Measurements from ENCODE around the gene FBXO38.

Gene FBXO38, protein sequence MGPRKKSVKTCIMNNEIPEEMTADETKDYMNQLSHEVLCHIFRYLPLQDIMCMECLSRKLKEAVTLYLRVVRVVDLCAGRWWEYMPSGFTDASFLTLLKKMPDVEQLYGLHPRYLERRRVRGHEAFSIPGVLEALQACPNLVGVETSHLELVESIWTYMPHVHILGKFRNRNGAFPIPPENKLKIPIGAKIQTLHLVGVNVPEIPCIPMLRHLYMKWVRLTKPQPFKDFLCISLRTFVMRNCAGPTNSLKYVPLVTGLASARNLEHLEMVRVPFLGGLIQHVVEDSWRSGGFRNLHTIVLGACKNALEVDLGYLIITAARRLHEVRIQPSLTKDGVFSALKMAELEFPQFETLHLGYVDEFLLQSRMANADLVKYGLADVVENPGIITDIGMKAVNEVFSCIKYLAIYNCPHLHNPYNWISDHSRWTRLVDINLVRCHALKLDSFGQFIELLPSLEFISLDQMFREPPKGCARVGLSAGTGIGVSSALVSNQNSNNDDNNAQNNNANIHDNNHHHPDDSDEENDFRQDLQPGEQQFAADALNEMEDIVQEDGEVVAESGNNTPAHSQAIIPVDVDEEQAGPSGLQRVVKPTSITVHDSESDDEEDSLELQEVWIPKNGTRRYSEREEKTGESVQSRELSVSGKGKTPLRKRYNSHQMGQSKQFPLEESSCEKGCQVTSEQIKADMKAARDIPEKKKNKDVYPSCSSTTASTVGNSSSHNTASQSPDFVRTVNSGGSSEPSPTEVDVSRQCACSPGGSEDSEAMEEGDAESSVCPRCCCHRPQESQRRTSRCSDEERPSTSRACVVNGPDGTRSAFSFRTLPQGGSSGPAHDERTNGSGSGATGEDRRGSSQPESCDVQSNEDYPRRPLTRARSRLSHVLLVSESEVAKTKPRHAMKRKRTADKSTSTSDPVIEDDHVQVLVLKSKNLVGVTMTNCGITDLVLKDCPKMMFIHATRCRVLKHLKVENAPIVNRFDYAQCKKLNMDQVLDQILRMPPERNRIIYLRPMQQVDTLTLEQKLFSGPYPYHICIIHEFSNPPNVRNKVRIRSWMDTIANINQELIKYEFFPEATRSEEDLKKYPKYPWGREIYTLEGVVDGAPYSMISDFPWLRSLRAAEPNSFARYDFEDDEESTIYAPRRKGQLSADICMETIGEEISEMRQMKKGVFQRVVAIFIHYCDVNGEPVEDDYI

DNA sequence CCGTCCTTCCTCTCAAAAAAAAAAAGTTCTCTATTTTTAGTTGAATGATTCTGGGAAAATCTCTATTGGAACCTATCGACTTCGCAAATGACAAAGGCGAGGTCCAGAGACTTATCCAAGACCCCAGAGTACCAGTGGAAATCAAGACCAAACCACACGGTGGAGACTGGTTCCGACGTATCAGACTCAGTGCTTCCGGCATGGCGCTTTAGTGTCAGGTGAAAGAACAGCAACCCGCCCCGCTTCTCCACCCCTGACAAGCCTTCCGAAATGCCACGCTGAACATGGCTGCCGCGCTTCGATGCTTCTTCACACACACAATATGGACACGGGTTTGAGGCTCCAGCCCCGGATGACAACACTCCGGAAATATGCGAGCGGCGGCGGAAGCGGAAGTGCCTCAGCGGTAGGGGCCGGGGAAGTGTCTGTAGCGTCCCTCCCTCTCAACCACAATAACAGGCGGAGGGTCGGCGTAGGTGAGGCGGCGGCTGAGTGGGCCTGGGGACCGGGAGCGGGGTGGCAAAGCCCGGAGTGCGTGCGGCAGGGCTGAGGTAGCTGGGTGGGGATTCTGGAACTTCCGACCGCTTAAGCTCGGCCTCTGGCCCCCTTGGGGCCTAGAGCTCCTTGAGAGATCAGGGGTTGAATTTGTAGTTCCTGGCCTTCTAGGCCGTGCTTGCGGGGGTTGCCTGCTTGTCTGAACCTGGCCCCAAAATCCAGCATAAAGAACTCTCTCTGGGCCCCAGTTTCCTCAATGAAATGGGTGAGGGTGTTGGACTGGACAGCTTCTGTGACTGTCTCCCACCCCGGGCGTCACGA lies at the start of gene FBXO38:
Gene FBXO38, plus strand, starts transcription at position 395 of the 816 bp plus-strand sequence. CDS start 10,819 bp downstream, outside the sequence.
- DNase-seq, result peak; percentile 91

DNA sequence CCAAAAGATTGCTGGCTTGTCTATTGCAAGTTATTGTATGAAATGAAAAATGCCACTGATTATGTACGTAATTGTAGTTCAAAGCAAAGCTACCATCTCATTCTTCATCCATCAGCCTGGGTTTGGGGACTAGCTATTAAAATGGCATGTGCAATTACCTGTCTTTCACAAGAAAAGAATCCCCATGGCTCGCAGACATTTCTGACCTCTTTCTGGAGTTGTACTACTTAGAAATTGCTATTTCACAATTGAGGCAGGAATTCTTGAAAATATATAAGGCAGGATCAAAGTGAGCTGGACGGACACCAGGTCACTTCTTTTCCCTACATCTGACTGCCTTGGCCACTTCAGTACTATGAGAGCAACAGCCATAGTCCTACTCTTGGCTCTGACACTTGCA lies 48.5 kb upstream of the FBXO38 start, which contains the start of gene SPINK9:
Gene SPINK9, plus strand, starts transcription at position 301 of the 400 bp plus-strand sequence. Its CDS starts 55 bp downstream, at position 356.
- no peak for DNase-seq

- DNase-seq, result no peak
Observed at GRCh38 chr5:148336704-148337435, 46.9 kb upstream of the FBXO38 start.

DNA sequence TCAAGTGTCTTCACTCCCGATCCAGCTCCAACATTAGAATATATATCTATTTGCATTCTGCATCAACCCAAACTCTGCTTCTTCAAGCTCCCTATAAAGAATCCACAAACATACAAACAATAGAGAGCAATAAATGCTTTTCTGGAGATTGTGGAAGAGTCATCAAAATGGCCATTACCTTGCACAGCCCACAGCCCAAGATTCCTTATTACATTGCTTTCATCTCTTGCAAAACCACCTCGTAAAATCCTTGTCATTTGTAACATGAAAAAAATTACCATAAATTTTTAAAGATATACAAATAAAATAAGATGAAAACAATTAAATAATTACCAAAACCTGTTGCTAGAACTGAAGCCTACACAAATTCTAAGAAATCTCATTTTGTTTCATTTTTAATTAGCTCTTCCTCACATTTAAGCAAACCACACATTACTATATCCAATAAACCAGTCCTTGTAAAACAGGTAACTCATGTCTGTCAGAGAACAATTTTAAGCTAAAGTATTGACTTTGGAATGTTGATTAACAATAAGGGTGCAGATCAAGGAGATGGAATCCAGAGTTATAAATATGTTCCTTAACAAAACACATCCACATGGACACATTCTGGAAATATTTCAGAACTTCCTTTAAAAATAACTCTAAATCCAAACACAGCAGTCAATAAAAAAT lies 41.2 kb upstream of the FBXO38 start:
- DNase-seq, result no peak

DNA sequence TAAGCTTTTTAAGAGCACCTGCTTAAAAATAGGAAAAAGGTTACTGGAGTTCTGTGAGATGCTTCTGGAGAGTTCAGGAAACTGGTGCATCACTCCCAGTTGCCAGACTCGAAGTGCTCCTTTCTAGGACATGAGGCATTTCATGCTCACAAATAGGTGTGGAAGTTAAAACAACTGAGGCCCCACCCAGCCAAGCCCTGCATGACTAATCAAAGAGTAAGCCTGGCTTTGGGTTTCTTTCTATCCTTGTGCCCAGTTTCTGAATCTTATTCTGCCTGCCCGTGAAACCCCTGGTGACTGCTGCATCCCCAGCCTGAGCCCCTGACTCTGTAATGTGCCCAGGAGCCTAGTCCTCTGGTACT lies 40.7 kb upstream of the FBXO38 start:
- no peak for DNase-seq

DNA sequence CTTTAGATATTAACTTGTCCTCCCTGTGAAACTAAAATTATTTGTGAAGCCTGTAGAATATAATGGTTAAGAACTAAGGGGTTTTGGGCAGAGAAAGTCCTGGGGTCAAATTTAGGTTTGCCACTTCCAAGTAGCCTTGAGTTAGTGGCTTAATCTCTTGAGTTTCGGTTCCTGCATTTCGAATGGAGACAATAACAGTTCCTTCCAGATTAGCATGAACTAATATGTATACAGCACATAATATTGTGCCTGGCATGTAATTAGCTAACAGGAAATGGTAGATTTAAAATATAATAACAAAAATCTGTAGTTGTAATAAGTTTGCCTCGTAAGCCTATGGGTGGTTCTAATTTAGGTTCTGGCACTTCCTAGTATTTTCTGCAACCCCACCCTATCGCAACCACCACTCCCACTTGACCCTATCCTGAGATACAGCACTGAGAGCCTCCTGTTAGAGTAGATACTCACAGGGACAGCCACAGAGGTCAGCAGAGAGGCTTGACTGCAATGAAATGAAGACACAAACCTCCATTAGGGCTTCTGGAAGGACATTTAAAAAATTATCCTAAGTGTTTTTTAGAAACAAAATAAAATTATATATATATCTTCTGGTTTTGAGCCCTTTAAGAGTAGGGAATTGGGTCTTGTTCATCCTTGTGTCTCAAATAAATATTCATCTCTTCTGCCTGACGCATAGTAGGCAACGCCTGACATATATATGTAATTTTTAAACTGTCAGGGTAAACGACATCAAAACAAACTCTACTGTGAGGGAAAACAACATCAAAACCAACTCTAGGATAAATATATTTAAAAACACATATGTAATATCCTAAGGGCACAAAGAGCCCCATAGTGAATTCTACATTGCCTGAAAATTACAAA lies 39.9 kb upstream of the FBXO38 start:
- DNase-seq, result no peak

DNA sequence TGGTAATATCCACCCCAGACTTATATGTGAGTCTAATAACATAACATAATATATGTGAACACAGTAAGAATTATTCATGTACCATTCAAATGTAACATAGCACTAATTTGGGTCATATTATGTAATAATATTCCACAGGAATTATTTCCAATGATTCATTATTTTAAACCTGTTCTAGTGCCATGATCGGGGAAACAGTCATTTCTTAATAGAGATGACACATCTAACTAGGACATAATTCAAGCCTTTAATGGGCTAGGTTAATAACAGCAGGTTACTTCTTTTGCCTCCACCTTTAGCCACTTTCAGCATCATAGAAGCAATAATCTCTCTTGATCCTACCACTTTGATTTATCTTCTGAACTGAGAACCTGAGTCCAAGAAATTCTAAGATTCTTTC lies 36.1 kb upstream of the FBXO38 start:
- DNase-seq, result no peak

GRCh38 chr5:148352696-148353095 lies 31.1 kb upstream of the FBXO38 start:
- no peak for DNase-seq

- DNase-seq, result no peak
Observed at GRCh38 chr5:148353634-148354033, 30.1 kb upstream of the FBXO38 start.

DNA sequence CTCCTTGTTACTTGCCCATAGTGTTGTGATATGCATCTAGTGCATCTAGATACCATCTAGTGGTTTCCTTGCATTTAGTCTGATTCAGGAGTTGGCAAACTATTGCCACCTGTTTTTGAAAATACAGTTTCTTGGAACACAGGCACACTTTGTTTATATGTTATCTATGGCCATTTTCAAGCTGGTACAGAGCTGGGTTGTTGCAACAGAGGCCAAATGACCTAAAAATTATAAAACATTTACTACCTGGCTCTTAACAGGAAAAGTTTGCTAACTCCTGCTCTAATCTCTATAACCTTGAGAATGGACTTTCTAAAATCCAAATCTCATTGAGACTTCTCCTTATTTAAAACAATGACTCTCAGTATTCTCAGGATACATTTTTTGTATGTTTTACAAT lies 19.4 kb upstream of the FBXO38 start:
- DNase-seq, result no peak

DNA sequence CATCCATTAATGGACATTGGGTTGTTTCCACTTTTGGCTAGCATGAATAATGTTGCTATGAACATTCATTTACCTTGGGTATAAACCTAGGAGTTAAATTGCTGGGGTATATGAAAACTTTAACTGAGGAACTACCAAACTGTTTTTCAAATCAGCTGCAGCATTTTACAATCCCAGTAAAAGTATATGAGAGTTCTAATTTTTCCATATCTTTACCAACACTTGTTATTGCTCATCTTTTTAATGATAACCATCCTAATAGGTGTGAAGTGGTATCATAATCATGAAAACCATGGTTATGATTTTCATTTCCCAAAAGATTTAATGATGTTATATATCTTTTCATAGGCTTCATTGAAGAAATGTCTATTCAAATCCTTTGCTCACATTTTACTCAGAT lies 15.5 kb upstream of the FBXO38 start:
- DNase-seq, result no peak

DNA sequence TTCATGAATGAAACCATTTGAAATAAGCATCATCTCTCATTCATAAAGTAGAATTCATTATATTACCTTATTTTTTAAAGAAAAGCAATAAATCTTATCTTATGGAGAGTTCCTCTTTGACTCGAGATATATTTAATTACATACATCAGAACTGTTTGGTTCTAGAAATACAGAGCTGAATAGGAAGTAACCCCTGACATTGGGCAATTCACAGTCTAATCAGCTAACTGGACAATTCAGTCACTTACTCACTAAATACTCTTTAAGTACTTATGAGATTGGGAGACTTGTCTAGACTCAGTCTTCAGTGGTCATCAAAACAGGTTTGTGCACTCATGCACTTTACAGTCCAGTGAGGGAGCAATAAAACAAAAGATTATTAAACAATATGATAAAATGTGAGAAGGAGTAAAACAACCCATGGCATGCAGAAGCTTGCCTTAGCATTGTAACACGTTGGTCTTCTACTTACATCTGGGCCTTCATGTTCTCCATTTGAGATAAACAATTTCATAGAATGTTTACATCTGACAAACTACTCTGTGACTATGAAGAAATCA lies 11.5 kb upstream of the FBXO38 start:
- DNase-seq, result no peak

GRCh38 chr5:148372893-148373292 lies 10.9 kb upstream of the FBXO38 start:
- no peak for DNase-seq

GRCh38 chr5:148374690-148375360 lies 8.9 kb upstream of the FBXO38 start:
- DNase-seq, result peak; percentile 16

- no peak for DNase-seq
Observed at GRCh38 chr5:148376198-148376597, 7.6 kb upstream of the FBXO38 start.

- DNase-seq, result no peak
Observed at GRCh38 chr5:148378670-148379069, 5.1 kb upstream of the FBXO38 start.

- no peak for DNase-seq
Observed at GRCh38 chr5:148379340-148379739, 4.4 kb upstream of the FBXO38 start.

GRCh38 chr5:148381906-148382305 lies 1.9 kb upstream of the FBXO38 start:
- DNase-seq, result no peak

DNA sequence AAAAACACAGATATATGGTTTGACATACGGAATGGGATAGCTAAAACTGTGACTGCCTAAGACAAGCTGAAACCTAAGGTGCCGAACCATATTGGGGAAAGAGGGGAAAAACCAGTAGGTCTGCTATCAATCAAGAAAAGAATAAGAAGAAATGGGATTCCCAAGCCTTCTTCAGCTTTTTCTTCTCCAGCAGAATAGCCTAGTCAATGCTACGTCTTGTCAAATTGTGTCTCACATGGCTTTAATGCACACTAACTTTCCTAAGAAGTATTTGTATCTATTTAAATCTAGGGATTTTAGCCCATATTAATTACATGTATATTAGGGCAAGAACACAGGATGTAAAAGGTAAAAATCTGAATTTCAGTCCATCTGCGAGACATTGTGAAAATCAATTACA lies 797 bp upstream of the FBXO38 start:
- no peak for DNase-seq

Data from GDM1 (cell line).